Measurements from ENCODE around the gene ARHGAP19. TPM values are rescaled to one million over a fixed set of nuclear protein-coding genes. Genes with fewer than 3 reads are reported as not detected.
A peak's percentile ranks its signal among the peaks of the same experiment; 100 is the strongest.

The ARHGAP19 gene
- total and polyA plus RNA-seq, 2 experiments from 2014 or later: 2.7 to 8.7 TPM

DNA sequence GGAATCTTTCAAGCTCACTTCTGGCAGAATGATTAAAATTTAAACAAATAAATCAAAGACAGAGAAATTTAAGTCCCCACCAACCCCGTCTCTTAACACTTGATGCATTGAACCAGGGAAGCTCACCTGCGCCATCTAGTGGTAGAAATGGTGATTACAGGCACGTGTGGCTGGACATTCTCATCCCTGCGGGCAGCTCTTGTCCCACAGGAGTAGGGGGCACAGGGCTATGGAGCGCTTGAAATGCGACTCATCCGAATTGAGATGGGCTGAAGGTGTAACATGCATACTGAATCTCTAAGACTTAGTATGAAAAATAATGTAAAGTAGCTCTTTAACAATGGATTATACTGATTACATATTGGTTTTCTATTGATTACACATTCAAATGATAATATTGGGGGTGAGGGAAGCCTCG lies 81.9 kb downstream of the ARHGAP19 start:
- Histone ChIP-seq H3K79me2 (no peaks in the 10 kb centered on the region), H3K36me3 (replicated peaks; ENCODE audit: insufficient read depth, low read depth) (no peaks in the 10 kb centered on the region), H3K27me3 (no peaks in the 10 kb centered on the region), H3K27ac (no peak overlapping the region), H3K4me3 (no peak overlapping the region), H3K9me3 (ENCODE audit: low read depth) (no peaks in the 10 kb centered on the region), H3K4me2 (no peak overlapping the region), H4K20me1 (ENCODE audit: insufficient read depth, poor library complexity, severe bottlenecking) (no peaks in the 10 kb centered on the region), H3K9me2 (replicated peaks; ENCODE audit: insufficient read depth) (no peaks in the 10 kb centered on the region), H3K4me1 (ENCODE audit: insufficient read depth) (no peaks in the 10 kb centered on the region), H2AFZ (no peak overlapping the region)
- TF ChIP-seq, protein P1, sequence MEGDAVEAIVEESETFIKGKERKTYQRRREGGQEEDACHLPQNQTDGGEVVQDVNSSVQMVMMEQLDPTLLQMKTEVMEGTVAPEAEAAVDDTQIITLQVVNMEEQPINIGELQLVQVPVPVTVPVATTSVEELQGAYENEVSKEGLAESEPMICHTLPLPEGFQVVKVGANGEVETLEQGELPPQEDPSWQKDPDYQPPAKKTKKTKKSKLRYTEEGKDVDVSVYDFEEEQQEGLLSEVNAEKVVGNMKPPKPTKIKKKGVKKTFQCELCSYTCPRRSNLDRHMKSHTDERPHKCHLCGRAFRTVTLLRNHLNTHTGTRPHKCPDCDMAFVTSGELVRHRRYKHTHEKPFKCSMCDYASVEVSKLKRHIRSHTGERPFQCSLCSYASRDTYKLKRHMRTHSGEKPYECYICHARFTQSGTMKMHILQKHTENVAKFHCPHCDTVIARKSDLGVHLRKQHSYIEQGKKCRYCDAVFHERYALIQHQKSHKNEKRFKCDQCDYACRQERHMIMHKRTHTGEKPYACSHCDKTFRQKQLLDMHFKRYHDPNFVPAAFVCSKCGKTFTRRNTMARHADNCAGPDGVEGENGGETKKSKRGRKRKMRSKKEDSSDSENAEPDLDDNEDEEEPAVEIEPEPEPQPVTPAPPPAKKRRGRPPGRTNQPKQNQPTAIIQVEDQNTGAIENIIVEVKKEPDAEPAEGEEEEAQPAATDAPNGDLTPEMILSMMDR (IDR thresholded peaks at IDR 0.05; ENCODE audit: poor library complexity): peak; percentile 92
- TF ChIP-seq EZH2 (IDR thresholded peaks at IDR 0.05; ENCODE audit: borderline replicate concordance) (no peak), EZH2phosphoT487 (IDR thresholded peaks at IDR 0.05; ENCODE audit: low read depth, severe bottlenecking, unreplicated experiment) (no peak)
- DNase-seq (ENCODE audit: low spot score): peak; percentile 73
- 21% methylated on average over 8 of the region's 8 CpGs for WGBS (ENCODE audit: low lambda C conversion rate, missing lambda C conversion rate)

DNA sequence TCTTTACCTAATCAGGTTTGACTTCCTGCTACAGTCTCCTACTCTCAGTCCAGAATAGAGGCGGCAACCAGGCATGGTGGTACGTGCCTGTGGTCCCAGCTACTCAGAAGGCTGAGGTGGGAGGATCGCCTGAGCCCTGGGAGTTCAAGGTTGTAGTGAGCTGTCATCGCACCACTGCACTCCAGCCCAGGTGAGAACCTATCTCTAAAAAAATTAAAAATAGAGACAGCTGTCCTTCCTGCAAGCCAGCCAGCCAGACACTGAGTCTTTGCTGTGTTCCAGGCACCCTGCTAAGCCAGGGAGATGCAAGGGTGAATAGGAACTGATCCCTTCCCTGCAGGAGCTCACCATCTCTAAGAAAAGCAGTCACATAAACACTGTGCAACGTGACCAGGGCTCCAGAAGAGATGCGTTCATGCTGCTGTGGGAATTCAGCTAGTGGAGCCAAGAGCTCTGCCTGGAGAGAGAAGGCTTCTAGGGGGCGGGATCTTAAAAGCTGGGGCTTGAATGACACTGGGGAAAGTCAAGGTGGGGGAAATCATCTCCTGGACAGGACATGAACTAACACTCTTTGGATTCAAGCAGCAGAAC lies 84.6 kb downstream of the ARHGAP19 start:
- DNase-seq (ENCODE audit: low spot score): no peak
- 53% methylated on average over 7 of the region's 7 CpGs for WGBS (ENCODE audit: low lambda C conversion rate, missing lambda C conversion rate)
- Histone ChIP-seq H3K4me1 (ENCODE audit: insufficient read depth) (no peaks in the 10 kb centered on the region), H3K4me2 (no peak overlapping the region), H3K36me3 (replicated peaks; ENCODE audit: insufficient read depth, low read depth) (no peaks in the 10 kb centered on the region), H3K27me3 (no peaks in the 10 kb centered on the region), H3K4me3 (no peak overlapping the region), H3K9me3 (ENCODE audit: low read depth) (no peaks in the 10 kb centered on the region), H2AFZ (no peak overlapping the region), H3K79me2 (no peaks in the 10 kb centered on the region), H3K9me2 (replicated peaks; ENCODE audit: insufficient read depth) (no peaks in the 10 kb centered on the region), H3K27ac (no peak overlapping the region), H4K20me1 (ENCODE audit: insufficient read depth, poor library complexity, severe bottlenecking) (no peaks in the 10 kb centered on the region)
- TF ChIP-seq EZH2phosphoT487 (IDR thresholded peaks at IDR 0.05; ENCODE audit: low read depth, severe bottlenecking, unreplicated experiment) (no peak), EZH2 (IDR thresholded peaks at IDR 0.05; ENCODE audit: borderline replicate concordance) (no peak)
- TF ChIP-seq, protein P1 (IDR thresholded peaks at IDR 0.05; ENCODE audit: poor library complexity): no peak

DNA sequence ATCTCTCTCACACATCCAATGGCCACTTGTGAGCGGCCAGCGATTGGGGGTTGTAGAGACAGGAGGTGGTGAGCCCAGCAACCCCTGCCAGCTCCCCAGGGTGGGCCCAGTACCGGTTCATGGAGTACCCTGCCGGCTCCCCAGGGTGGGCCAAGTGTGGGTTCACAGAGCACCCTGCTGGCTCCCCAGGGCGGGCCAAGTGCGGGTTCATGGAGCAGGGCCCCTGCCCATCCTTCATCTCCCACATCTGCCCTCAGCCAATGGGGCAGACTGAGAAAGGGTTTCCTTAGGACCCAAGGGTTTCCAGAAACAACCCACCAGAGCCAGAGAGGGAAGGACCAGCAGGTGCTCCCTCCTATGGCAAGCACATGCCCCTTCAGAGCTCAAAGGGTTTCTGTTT lies 85.3 kb downstream of the ARHGAP19 start:
- DNase-seq (ENCODE audit: low spot score): no peak
- no peaks in the 10 kb centered on the region for H3K27me3 ChIP-seq
- TF ChIP-seq EZH2 (IDR thresholded peaks at IDR 0.05; ENCODE audit: borderline replicate concordance) (no peak), EZH2phosphoT487 (IDR thresholded peaks at IDR 0.05; ENCODE audit: low read depth, severe bottlenecking, unreplicated experiment) (no peak)
- TF ChIP-seq, protein P1 (IDR thresholded peaks at IDR 0.05; ENCODE audit: poor library complexity): no peak
- no peaks in the 10 kb centered on the region for H3K4me1 ChIP-seq (ENCODE audit: insufficient read depth)
- no peaks in the 10 kb centered on the region for H3K79me2 ChIP-seq
- no peaks in the 10 kb centered on the region for H3K9me2 ChIP-seq (replicated peaks; ENCODE audit: insufficient read depth)
- H3K4me3 ChIP-seq: no peak overlapping the region
- H2AFZ ChIP-seq: no peak overlapping the region
- no peaks in the 10 kb centered on the region for H4K20me1 ChIP-seq (ENCODE audit: insufficient read depth, poor library complexity, severe bottlenecking)
- H3K4me2 ChIP-seq: no peak overlapping the region
- no peaks in the 10 kb centered on the region for H3K9me3 ChIP-seq (ENCODE audit: low read depth)
- H3K27ac ChIP-seq: no peak overlapping the region
- WGBS (ENCODE audit: low lambda C conversion rate, missing lambda C conversion rate): 87% methylated on average over 4 of the region's 6 CpGs
- H3K36me3 ChIP-seq (replicated peaks; ENCODE audit: insufficient read depth, low read depth): no peaks in the 10 kb centered on the region
